ENCODE measurements around the gene LMNA. TPM values are rescaled to one million over a fixed set of nuclear protein-coding genes. Genes with fewer than 3 reads are reported as not detected.

The LMNA gene
- total and polyA plus RNA-seq, 2 of the 4 experiments (the other 2 are of a cell fraction): 563 to 755 TPM

- H3K56ac ChIP-seq (ENCODE audit: extremely low read depth, insufficient read depth, low read length): no peak overlapping the region
- no peak overlapping the region for H3K4me3 ChIP-seq (ENCODE audit: insufficient read depth, low read depth, low read length)
- ATAC-seq (ENCODE audit: low read depth) (no peak; the same call in 1 of the 2 replicates), DNase-seq (peak; percentile 49)
- H4K8ac ChIP-seq (ENCODE audit: low read depth in 2 of 2, low read length in 2 of 2): peak overlapping the region; percentile 72 to 85; a peak in 3 of 4 replicates
- H2AFZ ChIP-seq (replicated peaks; ENCODE audit: low read length, poor library complexity): peak overlapping the region; percentile 75
- H3K14ac ChIP-seq (replicated peaks; ENCODE audit: low read depth, low read length): peak overlapping the region; percentile 68
- no peak overlapping the region; the same call in 1 of the 2 replicates for H3K4me2 ChIP-seq (ENCODE audit: low read depth, low read length)
- ChIA-PET POLR2A (ENCODE audit: unreplicated experiment) (no interaction called here), CTCF (interaction anchor here (0.6 kb wide), 1 partner anchor 8 kb away, joined by 4 read pairs; no protein-coding TSS in a partner anchor)
- peaks cover 22 to 71% of the 10 kb centered on the region in 2 experiments for H3K79me1 ChIP-seq (ENCODE audit: low read depth in 1 of 2, low read length in 2 of 2)
- no peaks in the 10 kb centered on the region for H3K36me3 ChIP-seq (ENCODE audit: control insufficient read depth, insufficient read depth, low read length)
- H3K4me1 ChIP-seq (ENCODE audit: control insufficient read depth, insufficient read depth, low read length): peaks cover 50% of the 10 kb centered on the region
- peak overlapping the region; percentile 81 for H2BK20ac ChIP-seq (ENCODE audit: low read depth, low read length)
- peak overlapping the region; percentile 2 for H3K23ac ChIP-seq (ENCODE audit: low read depth, low read length)
- in situ Hi-C loops (cut with MboI; ENCODE audit: low sequenced_read_pairs) (no loop called here), dilution Hi-C loops (cut with HindIII; ENCODE audit: low sequenced_read_pairs, unreplicated experiment) (no loop called here), intact Hi-C loops (cut with micrococcal nuclease) (no loop called here)
- peak overlapping the region; percentile 96 for H2AK9ac ChIP-seq (replicated peaks; ENCODE audit: low read depth, low read length, poor library complexity)
- peak overlapping the region; percentile 63; the same call in 2 of the 3 replicates for H2BK15ac ChIP-seq (ENCODE audit: low read depth, low read length)
- peak overlapping the region; percentile 74 for H3K27ac ChIP-seq (ENCODE audit: insufficient read depth, low read length)
- H3K4ac ChIP-seq (ENCODE audit: low read depth, low read length): peak overlapping the region; percentile 97
- H2BK5ac ChIP-seq (ENCODE audit: low read depth, low read length, poor library complexity, severe bottlenecking): peak overlapping the region; percentile 72
- peak overlapping the region; percentile 69 for H4K91ac ChIP-seq (ENCODE audit: insufficient read depth, low read depth, low read length)
- H3K9ac ChIP-seq (ENCODE audit: low read depth, low read length): peak overlapping the region; percentile 45; the same call in 1 of the 2 replicates
- WGBS, 2 experiments (ENCODE audit: extremely low coverage in 2 of 2, insufficient read length in 1 of 2): 83% methylated on average over 1 of the region's 11 CpGs; no CpG with 5 or more reads in 1 of the 2 experiments
- H3K9me3 ChIP-seq (ENCODE audit: control insufficient read depth, insufficient read depth, low read length): no peaks in the 10 kb centered on the region
- no peaks in the 10 kb centered on the region for H4K20me1 ChIP-seq (ENCODE audit: insufficient read depth, low read length)
- peaks cover 43% of the 10 kb centered on the region for H3K9me1 ChIP-seq (ENCODE audit: insufficient read depth, low read length)
- TF ChIP-seq RFX5 (IDR thresholded peaks at IDR 0.05; ENCODE audit: low read depth, low read length) (no peak), CEBPB (IDR thresholded peaks at IDR 0.05; ENCODE audit: low read depth, low read length) (no peak), MXI1 (IDR thresholded peaks at IDR 0.05; ENCODE audit: borderline replicate concordance, low read depth, low read length) (no peak), CTCF (conservative IDR thresholded peaks at IDR 0.05; ENCODE audit: low read depth, low read length) (no peak), BHLHE40 (IDR thresholded peaks at IDR 0.05; ENCODE audit: low read depth, low read length) (no peak), SMC3 (IDR thresholded peaks at IDR 0.05; ENCODE audit: low read depth, low read length) (no peak), FOS (IDR thresholded peaks at IDR 0.05; ENCODE audit: low read depth, low read length) (no peak), ELK1 (IDR thresholded peaks at IDR 0.05; ENCODE audit: borderline replicate concordance, low read depth, low read length) (no peak), RAD21 (IDR thresholded peaks at IDR 0.05; ENCODE audit: low read length) (no peak)
- H4K5ac ChIP-seq (ENCODE audit: low read depth, low read length): peak overlapping the region; percentile 62
- H2AK5ac ChIP-seq (ENCODE audit: low read depth, low read length): peak overlapping the region; percentile 96
- H3K18ac ChIP-seq (ENCODE audit: low read depth, low read length): peak overlapping the region; percentile 34
- H2BK120ac ChIP-seq (ENCODE audit: low read depth, low read length): peak overlapping the region; percentile 74
- no TSS peak for BruUV-seq (replicated peaks)
- no peaks in the 10 kb centered on the region for H3K27me3 ChIP-seq (ENCODE audit: control insufficient read depth, insufficient read depth, low read length)
Observed at GRCh38 chr1:156104861-156105832, 9.4 kb upstream of the LMNA start.
